IPS DF 6.9 (cell line): ENCODE data around the gene C5.

ENCODE experiments used
- DNase-seq: peaks from one replicate; pipeline ENCODE4 v3.0.0-alpha.2; 2013; ENCODE audit warnings: low read depth, low spot score
- H3K27ac ChIP-seq: one replicate; pipeline ENCODE4 v1.5.1; 2013; ENCODE audit warnings: low read length, control low read depth
- H3K27me3 ChIP-seq: 2 replicates; pipeline ENCODE4 v1.6.1; 2013; ENCODE audit warnings: mild to moderate bottlenecking, low read length; ENCODE audit not compliant: control insufficient read depth, insufficient read depth
- H3K36me3 ChIP-seq: 2 replicates; pipeline ENCODE4 v1.6.1; 2013; ENCODE audit warnings: low read length; ENCODE audit not compliant: control insufficient read depth, insufficient read depth
- H3K4me1 ChIP-seq: 2 replicates; pipeline ENCODE4 v1.6.1; 2013; ENCODE audit warnings: low read length; ENCODE audit not compliant: control insufficient read depth, insufficient read depth
- H3K4me3 ChIP-seq: 2 replicates; pipeline ENCODE4 v1.5.1; 2013; ENCODE audit warnings: mild to moderate bottlenecking, low read length
- H3K9me3 ChIP-seq: 2 replicates; pipeline ENCODE4 v1.6.1; 2013; ENCODE audit warnings: low read length, inconsistent platforms; ENCODE audit not compliant: control insufficient read depth, insufficient read depth
- WGBS: extraction: QIAGEN DNeasy Blood & Tissue Kit; methylation state at CpG from one replicate; pipeline ENCODE4 v1.1.7; 2013; ENCODE audit warnings: mixed read lengths, missing lambda C conversion rate; ENCODE audit not compliant: insufficient read length, insufficient coverage; 5-methylcytosine and 5-hydroxymethylcytosine counted together

Gene C5

GRCh38 chr9:120965344-120966012, 84.6 kb downstream of the C5 start:
- Histone ChIP-seq H3K4me3 (no peak overlapping the region), H3K27ac (no peak overlapping the region), H3K9me3 (no peaks in the 10 kb centered on the region), H3K27me3 (no peaks in the 10 kb centered on the region), H3K4me1 (peaks cover 3% of the 10 kb centered on the region), H3K36me3 (no peaks in the 10 kb centered on the region)
- 100% methylated on average over 1 of the region's 4 CpGs for WGBS
- no peak for DNase-seq

- H3K9me3 ChIP-seq = no peaks in the 10 kb centered on the region
- no CpG with 5 or more reads among the region's 3 CpGs for WGBS
These were observed 88.1 kb downstream of the C5 start for GRCh38 chr9:120961936-120962335.

GRCh38 chr9:120960001-120960400, 90.1 kb downstream of the C5 start:
- Histone ChIP-seq H3K4me3 (no peak overlapping the region), H3K4me1 (no peaks in the 10 kb centered on the region), H3K9me3 (no peaks in the 10 kb centered on the region), H3K27ac (no peak overlapping the region), H3K27me3 (no peaks in the 10 kb centered on the region), H3K36me3 (no peaks in the 10 kb centered on the region)
- no peak for DNase-seq
- no CpG with 5 or more reads among the region's 1 CpG for WGBS

More at GRCh38 chr9:120961936-120962335, 88.1 kb downstream of the C5 start:
- Histone ChIP-seq H3K4me1 (peaks cover 3% of the 10 kb centered on the region), H3K36me3 (no peaks in the 10 kb centered on the region), H3K27ac (no peak overlapping the region), H3K27me3 (no peaks in the 10 kb centered on the region), H3K4me3 (no peak overlapping the region)
- no peak for DNase-seq

- Histone ChIP-seq H3K4me3 (no peak overlapping the region), H3K27ac (no peak overlapping the region), H3K27me3 (no peaks in the 10 kb centered on the region), H3K36me3 (no peaks in the 10 kb centered on the region), H3K9me3 (no peaks in the 10 kb centered on the region), H3K4me1 (0 out of 2 replicates have a peak, but pooled peaks cover 1% of the 10 kb centered on the region)
- WGBS = no CpG with 5 or more reads among the region's 3 CpGs
- no peak for DNase-seq
These were observed 93.2 kb downstream of the C5 start for GRCh38 chr9:120956862-120957261.

- Histone ChIP-seq H3K27me3 (no peaks in the 10 kb centered on the region), H3K9me3 (no peaks in the 10 kb centered on the region), H3K4me1 (0 out of 2 replicates have a peak, but pooled peaks cover 1% of the 10 kb centered on the region), H3K36me3 (no peaks in the 10 kb centered on the region), H3K4me3 (no peak overlapping the region), H3K27ac (no peak overlapping the region)
- no peak for DNase-seq
- no CpG with 5 or more reads among the region's 9 CpGs for WGBS
These were observed 98.0 kb downstream of the C5 start for GRCh38 chr9:120951960-120952618.

GRCh38 chr9:120950421-120951388, 99.4 kb downstream of the C5 start:
- no peak overlapping the region for H3K4me3 ChIP-seq
- 0 out of 2 replicates have a peak, but pooled peaks cover 1% of the 10 kb centered on the region for H3K4me1 ChIP-seq
- no peaks in the 10 kb centered on the region for H3K9me3 ChIP-seq
- no peaks in the 10 kb centered on the region for H3K36me3 ChIP-seq
- no CpG with 5 or more reads among the region's 8 CpGs for WGBS
- no peak overlapping the region for H3K27ac ChIP-seq
- H3K27me3 ChIP-seq = no peaks in the 10 kb centered on the region
- DNase-seq = no peak

GRCh38 chr9:120949290-120949689, 100.8 kb downstream of the C5 start:
- no peak for DNase-seq
- Histone ChIP-seq H3K27ac (no peak overlapping the region), H3K9me3 (no peaks in the 10 kb centered on the region), H3K36me3 (no peaks in the 10 kb centered on the region), H3K4me3 (no peak overlapping the region), H3K4me1 (0 out of 2 replicates have a peak, but pooled peaks cover 1% of the 10 kb centered on the region), H3K27me3 (no peaks in the 10 kb centered on the region)
- WGBS = no CpG with 5 or more reads among the region's 2 CpGs

- DNase-seq = no peak
- Histone ChIP-seq H3K27ac (no peak overlapping the region), H3K4me3 (no peak overlapping the region), H3K36me3 (no peaks in the 10 kb centered on the region), H3K4me1 (0 out of 2 replicates have a peak, but pooled peaks cover 1% of the 10 kb centered on the region), H3K9me3 (no peaks in the 10 kb centered on the region), H3K27me3 (no peaks in the 10 kb centered on the region)
- WGBS = no CpG with 5 or more reads among the region's 1 CpG
These were observed 101.3 kb downstream of the C5 start for GRCh38 chr9:120948824-120949223.

- 100% methylated on average over 1 of the region's 2 CpGs for WGBS
- DNase-seq = no peak
- Histone ChIP-seq H3K4me3 (no peak overlapping the region), H3K4me1 (peaks cover 4% of the 10 kb centered on the region; the same call in 1 of the 2 replicates), H3K9me3 (no peaks in the 10 kb centered on the region), H3K36me3 (no peaks in the 10 kb centered on the region), H3K27me3 (no peaks in the 10 kb centered on the region), H3K27ac (no peak overlapping the region)
These were observed 102.9 kb downstream of the C5 start for GRCh38 chr9:120947222-120947621.

- no peak for DNase-seq
- no peaks in the 10 kb centered on the region for H3K36me3 ChIP-seq
- H3K27ac ChIP-seq = no peak overlapping the region
- WGBS = no CpG with 5 or more reads among the region's 3 CpGs
- H3K4me3 ChIP-seq = no peak overlapping the region
- H3K4me1 ChIP-seq = peaks cover 3% of the 10 kb centered on the region; the same call in 1 of the 2 replicates
- H3K27me3 ChIP-seq = no peaks in the 10 kb centered on the region
- H3K9me3 ChIP-seq = no peaks in the 10 kb centered on the region
These were observed 103.8 kb downstream of the C5 start for GRCh38 chr9:120946259-120946658.
